ENCODE data around the gene BTNL3.

DNA sequence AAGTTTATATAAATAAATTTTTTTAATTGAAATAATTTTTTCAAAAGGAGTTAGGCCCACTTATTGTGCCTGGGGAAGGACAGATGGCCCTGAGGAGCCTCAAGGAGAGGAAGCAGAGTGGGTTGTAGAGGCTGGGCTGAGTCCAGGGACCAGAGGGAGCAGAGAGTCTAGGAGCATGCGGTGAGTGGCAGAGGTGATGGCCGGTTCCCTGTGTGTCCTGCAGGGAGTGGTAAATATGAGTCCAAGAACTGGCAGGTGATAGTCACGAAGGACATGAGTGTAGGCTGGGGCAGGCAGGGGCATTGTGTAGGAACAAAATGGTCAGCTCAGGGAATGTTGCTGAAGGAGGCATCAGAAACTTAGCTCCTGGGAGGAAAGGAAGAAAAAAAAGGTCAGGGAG is 43.1 kb downstream of the BTNL3 start:
- TF ChIP-seq CTCF (conservative IDR thresholded peaks at IDR 0.05) (no peak), EZH2 (IDR thresholded peaks at IDR 0.05; ENCODE audit: low read depth) (no peak)
